GM12878 (cell line): Measurements from ENCODE around the gene SLC2A3. TPM values are rescaled to one million over a fixed set of nuclear protein-coding genes. Genes with fewer than 3 reads are reported as not detected.

Source experiments
- BHLHE40 ChIP-seq, 2 experiments: fragments of 450-650 bp in 1 of 2; IDR thresholded peaks; 2 replicates each; pipeline ENCODE4 v1.6.1; 2011 to 2017; ENCODE audit warnings: low read depth in 2 of 2, borderline replicate concordance in 1 of 2, improper control_type of control experiment in 1 of 2, low read length in 1 of 2, mild to moderate bottlenecking in 1 of 2
- BMI1 ChIP-seq: fragments of 450-650 bp; IDR thresholded peaks from 2 replicates; pipeline ENCODE4 v1.6.1; 2016; ENCODE audit warnings: mild to moderate bottlenecking, moderate library complexity, borderline replicate concordance
- CHD2 ChIP-seq: IDR thresholded peaks from 2 replicates; pipeline ENCODE4 v1.6.1; 2011; ENCODE audit warnings: low read depth, low read length, improper control_type of control experiment, borderline replicate concordance
- E2F4 ChIP-seq: IDR thresholded peaks from 2 replicates; pipeline ENCODE4 v1.6.1; 2012; ENCODE audit warnings: low read depth, low read length, improper control_type of control experiment
- ESRRA ChIP-seq: IDR thresholded peaks from 2 replicates; pipeline ENCODE4 v1.6.1; 2012; ENCODE audit warnings: mild to moderate bottlenecking, low read length, improper control_type of control experiment
- MYC ChIP-seq: IDR thresholded peaks from 2 replicates; pipeline ENCODE4 v1.6.1; 2011; ENCODE audit warnings: mild to moderate bottlenecking, low read length, moderate library complexity, inconsistent platforms; ENCODE audit not compliant: insufficient read depth, insufficient replicate concordance, insufficient read length, severe bottlenecking
- PAX8 ChIP-seq: fragments of 450-650 bp; IDR thresholded peaks from 2 replicates; pipeline ENCODE4 v1.6.1; 2017; ENCODE audit warnings: mild to moderate bottlenecking, moderate library complexity
- POU2F2 ChIP-seq: IDR thresholded peaks from 3 replicates; pipeline ENCODE4 v1.6.1; 2011; ENCODE audit warnings: low read depth, mild to moderate bottlenecking, low read length, borderline replicate concordance
- SRF ChIP-seq, 2 experiments: IDR thresholded peaks; 2 replicates each; pipeline ENCODE4 v1.6.1; 2011; ENCODE audit warnings: low read depth in 2 of 2, low read length in 2 of 2, mild to moderate bottlenecking in 1 of 2, moderate library complexity in 1 of 2
- STAT1 ChIP-seq: fragments of 450-650 bp; conservative IDR thresholded peaks from 2 replicates; pipeline ENCODE4 v1.6.1; 2014; ENCODE audit warnings: antibody characterized with exemption, mild to moderate bottlenecking
- STAT3 ChIP-seq: IDR thresholded peaks from 2 replicates; pipeline ENCODE4 v1.6.1; 2011; ENCODE audit warnings: low read depth, low read length, improper control_type of control experiment
- SUPT20H ChIP-seq: IDR thresholded peaks from 2 replicates; pipeline ENCODE4 v1.6.1; 2011; ENCODE audit warnings: low read depth, mild to moderate bottlenecking, low read length, moderate library complexity, borderline replicate concordance; ENCODE audit not compliant: control insufficient read depth
- TAF1 ChIP-seq: IDR thresholded peaks from 2 replicates; pipeline ENCODE4 v1.6.1; 2011; ENCODE audit warnings: mild to moderate bottlenecking, low read depth, low read length, borderline replicate concordance
- ZBTB40 ChIP-seq: fragments of 450-650 bp; IDR thresholded peaks from 2 replicates; pipeline ENCODE4 v1.6.1; 2016; ENCODE audit warnings: mild to moderate bottlenecking, moderate library complexity, borderline replicate concordance
- ZNF592 ChIP-seq: fragments of 450-650 bp; IDR thresholded peaks from 2 replicates; pipeline ENCODE4 v1.6.1; 2017; ENCODE audit warnings: mild to moderate bottlenecking, moderate library complexity
- ZZZ3 ChIP-seq: IDR thresholded peaks from 2 replicates; pipeline ENCODE4 v1.6.1; 2011; ENCODE audit warnings: low read depth; ENCODE audit not compliant: control insufficient read depth, insufficient read length
- polyA plus RNA-seq, 11 experiments: library from polyadenylated mRNA; depleted of rRNA in 4 of 11; unstranded in 6 of 11; stranded (reverse) in 5 of 11; fragments of >200 nt; fragmentation: Nextera tagmentation in 4 of 11; fragmentation: Illumina TruSeq in 1 of 11; extraction: Ambion mirVana in 4 of 11; extraction: Trizol in 1 of 11; gene quantifications; 1 replicate in 1 of 11; 2 replicates in 10 of 11; pipeline versions ENCODE4 v1.2.1 to v1.2.3, GENCODE V29; 2011 to 2016; ENCODE audit warnings: inconsistent platforms in 2 of 11, missing spikeins in 2 of 11, low read depth in 1 of 11
- total RNA-seq, 4 experiments: library from RNA; depleted of rRNA in 3 of 4; stranded (reverse); fragments of >200 nt in 3 of 4; fragmentation: Illumina TruSeq in 1 of 4; extraction: Trizol in 1 of 4; gene quantifications; 2 replicates each; pipeline versions ENCODE4 v1.2.1 to v1.2.3, GENCODE V29; 2013 to 2021

Gene SLC2A3
- total and polyA plus RNA-seq, 10 of the 15 experiments (the other 5 are each of a cell fraction or from before 2014, with no cell fraction given), result 6.5 to 66.3 (median 11.2) TPM

- no peak for TF ChIP-seq E2F4
- TF ChIP-seq TAF1, result 0 out of 2 replicates have a peak, but pooled peaks have one; percentile 10
- 0 out of 2 replicates have a peak, but pooled peaks have one; percentile 53 for TF ChIP-seq STAT1
- no peak for TF ChIP-seq SUPT20H
- no peak for TF ChIP-seq BMI1
- no peak for TF ChIP-seq PAX8
- no peak for TF ChIP-seq SRF (IDR thresholded peaks at IDR 0.05; ENCODE audit: low read depth in 2 of 2, low read length in 2 of 2)
- TF ChIP-seq ZNF592, result 0 out of 2 replicates have a peak, but pooled peaks have one; percentile 8
- TF ChIP-seq ZBTB40, result no peak
- 0 out of 3 replicates have a peak, but pooled peaks have one; percentile 27 for TF ChIP-seq POU2F2
- TF ChIP-seq MYC, result no peak
- 0 out of 2 replicates have a peak, but pooled peaks have one; percentile 16 for TF ChIP-seq CHD2
- peak; percentile 90 to 96 for TF ChIP-seq BHLHE40 (IDR thresholded peaks at IDR 0.05; ENCODE audit: borderline replicate concordance in 1 of 2, low read depth in 2 of 2, low read length in 1 of 2)
- TF ChIP-seq ESRRA, result no peak
- TF ChIP-seq STAT3, result no peak
- TF ChIP-seq ZZZ3, result no peak
Observed at GRCh38 chr12:7970475-7971252, 34.7 kb upstream of the SLC2A3 start (continued).
